ENCODE measurements around the gene FXYD4.
A peak's percentile ranks its signal among the peaks of the same experiment; 100 is the strongest.
"Not testable (repeated sequence)": the region's sequence is repeated elsewhere in the genome, so short reads cannot be mapped to it uniquely, and the experiment has no call there.

The FXYD4 gene

GRCh38 chr10:43371418-43371817 lies at the start of gene FXYD4:
TSS of gene FXYD4 (plus strand) at chr10:43371636. CDS start at chr10:43373747, 2,111 bp downstream.
- DNase-seq (ENCODE audit: low read depth) = no peak

- DNase-seq (ENCODE audit: low read depth) = no peak
Observed at GRCh38 chr10:43322331-43322730, 49.1 kb upstream of the FXYD4 start.

GRCh38 chr10:43322769-43323168 lies 48.7 kb upstream of the FXYD4 start:
- peak; percentile 54 for DNase-seq (ENCODE audit: low read depth)

- no peak for DNase-seq (ENCODE audit: low read depth)
Observed at GRCh38 chr10:43323245-43323644, 48.2 kb upstream of the FXYD4 start.

GRCh38 chr10:43324876-43325275 lies 46.6 kb upstream of the FXYD4 start:
- DNase-seq (ENCODE audit: low read depth) = no peak

- no peak for DNase-seq (ENCODE audit: low read depth)
Observed at GRCh38 chr10:43327171-43327570, 44.3 kb upstream of the FXYD4 start.

- no peak for DNase-seq (ENCODE audit: low read depth)
Observed at GRCh38 chr10:43327986-43328385, 43.5 kb upstream of the FXYD4 start.

GRCh38 chr10:43328810-43329209 lies 42.6 kb upstream of the FXYD4 start:
- not testable (repeated sequence) for DNase-seq (ENCODE audit: low read depth)

- DNase-seq (ENCODE audit: low read depth) = not testable (repeated sequence)
Observed at GRCh38 chr10:43329246-43329885, 42.1 kb upstream of the FXYD4 start.

- not testable (repeated sequence) for DNase-seq (ENCODE audit: low read depth)
Observed at GRCh38 chr10:43330049-43330823, 41.2 kb upstream of the FXYD4 start.

- DNase-seq (ENCODE audit: low read depth) = not testable (repeated sequence)
Observed at GRCh38 chr10:43330824-43331127, 40.7 kb upstream of the FXYD4 start.

GRCh38 chr10:43333653-43334052 lies 37.8 kb upstream of the FXYD4 start:
- no peak for DNase-seq (ENCODE audit: low read depth)

GRCh38 chr10:43336061-43336460 lies 35.4 kb upstream of the FXYD4 start:
- no peak for DNase-seq (ENCODE audit: low read depth)

GRCh38 chr10:43336641-43337318 lies 34.7 kb upstream of the FXYD4 start:
- no peak for DNase-seq (ENCODE audit: low read depth)

- DNase-seq (ENCODE audit: low read depth) = not testable (repeated sequence)
Observed at GRCh38 chr10:43337536-43337935, 33.9 kb upstream of the FXYD4 start.

GRCh38 chr10:43338117-43338516 lies 33.3 kb upstream of the FXYD4 start:
- DNase-seq (ENCODE audit: low read depth) = no peak

GRCh38 chr10:43339136-43339535 lies 32.3 kb upstream of the FXYD4 start:
- no peak for DNase-seq (ENCODE audit: low read depth)

GRCh38 chr10:43340101-43340500 lies 31.3 kb upstream of the FXYD4 start:
- no peak for DNase-seq (ENCODE audit: low read depth)

GRCh38 chr10:43340619-43341018 lies 30.8 kb upstream of the FXYD4 start:
- DNase-seq (ENCODE audit: low read depth) = no peak

GRCh38 chr10:43341450-43341849 lies 30.0 kb upstream of the FXYD4 start:
- no peak for DNase-seq (ENCODE audit: low read depth)

- no peak for DNase-seq (ENCODE audit: low read depth)
Observed at GRCh38 chr10:43342279-43343125, 28.9 kb upstream of the FXYD4 start.

GRCh38 chr10:43343126-43343525 lies 28.3 kb upstream of the FXYD4 start:
- DNase-seq (ENCODE audit: low read depth) = no peak

All from stromal cell of bone marrow (primary cell).